Natural killer cell (primary cell): Measurements from ENCODE around the gene FZR1. TPM values are rescaled to one million over a fixed set of nuclear protein-coding genes. Genes with fewer than 3 reads are reported as not detected.
A peak's percentile ranks its signal among the peaks of the same experiment; 100 is the strongest.

Experiments
- ATAC-seq, 3 donors: fragments of 150-1000 bp in 2 of 3; fragments of 200-7000 bp in 1 of 3; cut with Tn5 transposase; 1 replicate in 1 of 3; 2 replicates in 2 of 3; pipeline ENCODE4 v1.10.0; 2021; ENCODE audit warnings: mild to moderate bottlenecking in 2 of 3, moderate library complexity in 2 of 3
- DNase-seq, 2 donors: peaks; one replicate each; pipeline versions ENCODE4 v3.0.0 to v3.0.0-alpha.2; 2013 to 2021; ENCODE audit warnings: mixed read lengths in 1 of 2
- H3K27ac ChIP-seq: one replicate; pipeline ENCODE4 v1.5.1; 2013; ENCODE audit warnings: mild to moderate bottlenecking, low read length
- H3K27me3 ChIP-seq: one replicate; pipeline ENCODE4 v1.6.1; 2013; ENCODE audit warnings: low read length; ENCODE audit not compliant: control insufficient read depth, insufficient read depth
- H3K36me3 ChIP-seq: one replicate; pipeline ENCODE4 v1.6.1; 2013; ENCODE audit warnings: low read length; ENCODE audit not compliant: control insufficient read depth, insufficient read depth
- H3K4me1 ChIP-seq: one replicate; pipeline ENCODE4 v1.6.1; 2013; ENCODE audit warnings: low read length; ENCODE audit not compliant: control insufficient read depth, insufficient read depth
- H3K4me3 ChIP-seq: one replicate; pipeline ENCODE4 v1.5.1; 2013; ENCODE audit warnings: low read length
- H3K9me3 ChIP-seq: one replicate; pipeline ENCODE4 v1.6.1; 2013; ENCODE audit warnings: low read length; ENCODE audit not compliant: control insufficient read depth, insufficient read depth
- H3K27ac Mint-ChIP-seq, 2 donors: one replicate each; pipeline ENCODE4 v1.8.0; 2022; ENCODE audit warnings: mild to moderate bottlenecking in 2 of 2, mixed read lengths in 2 of 2, moderate library complexity in 1 of 2
- H3K27me3 Mint-ChIP-seq, 2 donors: one replicate each; pipeline ENCODE4 v1.8.0; 2022; ENCODE audit warnings: low read depth in 2 of 2, mixed read lengths in 2 of 2
- H3K36me3 Mint-ChIP-seq: one replicate; pipeline ENCODE4 v1.8.0; 2022; ENCODE audit warnings: mixed read lengths
- H3K4me1 Mint-ChIP-seq, 2 donors: one replicate each; pipeline ENCODE4 v1.8.0; 2022; ENCODE audit warnings: mixed read lengths in 2 of 2
- H3K4me3 Mint-ChIP-seq: one replicate; pipeline ENCODE4 v1.8.0; 2022; ENCODE audit warnings: mild to moderate bottlenecking, moderate library complexity, mixed read lengths
- H3K9me3 Mint-ChIP-seq, 2 donors: one replicate each; pipeline ENCODE4 v1.8.0; 2022; ENCODE audit warnings: mixed read lengths in 2 of 2
- WGBS: methylation state at CpG from one replicate; pipeline ENCODE4 v1.1.7; 2013; ENCODE audit warnings: missing lambda C conversion rate; ENCODE audit not compliant: insufficient coverage; 5-methylcytosine and 5-hydroxymethylcytosine counted together
- intact Hi-C: fragments of 100-400 bp; cut with micrococcal nuclease; formaldehyde crosslinking; loops from one replicate; pipeline ENCODE4 v1.14.2; 2022
- total RNA-seq, 4 donors: library from RNA; stranded (reverse); fragments of 120-200 nt in 1 of 4; gene quantifications; one replicate each; pipeline versions ENCODE4 v1.2.3 to v1.2.4, GENCODE V29; 2013 to 2022
- TF ChIP-seq, protein P1 (sequence below): fragments of 200-600 bp; IDR thresholded peaks from one replicate; pipeline ENCODE4 v1.8.0; 2022; ENCODE audit warnings: antibody characterized with exemption

Gene FZR1
- total RNA-seq, 3 donors from 2014 or later (not counting 1 experiment from before 2014, with no cell fraction given), result 89.1 to 98.3 (median 91.4) TPM

- H3K27me3 Mint-ChIP-seq, result no peaks in the 10 kb centered on the region
- no peak overlapping the region for H3K27ac Mint-ChIP-seq
- peaks cover 44% of the 10 kb centered on the region for H3K4me1 ChIP-seq
- H3K36me3 Mint-ChIP-seq, result no peaks in the 10 kb centered on the region
- DNase-seq (no peak), ATAC-seq (no peak)
- no peaks in the 10 kb centered on the region for H3K9me3 Mint-ChIP-seq
- no peaks in the 10 kb centered on the region for H3K27me3 ChIP-seq
- WGBS, result 96% methylated on average over 34 of the region's 34 CpGs
- H3K9me3 ChIP-seq, result no peaks in the 10 kb centered on the region
- TF ChIP-seq, protein P1, sequence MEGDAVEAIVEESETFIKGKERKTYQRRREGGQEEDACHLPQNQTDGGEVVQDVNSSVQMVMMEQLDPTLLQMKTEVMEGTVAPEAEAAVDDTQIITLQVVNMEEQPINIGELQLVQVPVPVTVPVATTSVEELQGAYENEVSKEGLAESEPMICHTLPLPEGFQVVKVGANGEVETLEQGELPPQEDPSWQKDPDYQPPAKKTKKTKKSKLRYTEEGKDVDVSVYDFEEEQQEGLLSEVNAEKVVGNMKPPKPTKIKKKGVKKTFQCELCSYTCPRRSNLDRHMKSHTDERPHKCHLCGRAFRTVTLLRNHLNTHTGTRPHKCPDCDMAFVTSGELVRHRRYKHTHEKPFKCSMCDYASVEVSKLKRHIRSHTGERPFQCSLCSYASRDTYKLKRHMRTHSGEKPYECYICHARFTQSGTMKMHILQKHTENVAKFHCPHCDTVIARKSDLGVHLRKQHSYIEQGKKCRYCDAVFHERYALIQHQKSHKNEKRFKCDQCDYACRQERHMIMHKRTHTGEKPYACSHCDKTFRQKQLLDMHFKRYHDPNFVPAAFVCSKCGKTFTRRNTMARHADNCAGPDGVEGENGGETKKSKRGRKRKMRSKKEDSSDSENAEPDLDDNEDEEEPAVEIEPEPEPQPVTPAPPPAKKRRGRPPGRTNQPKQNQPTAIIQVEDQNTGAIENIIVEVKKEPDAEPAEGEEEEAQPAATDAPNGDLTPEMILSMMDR, result no peak
- peaks cover 10 to 27% of the 10 kb centered on the region in 2 donors for H3K4me1 Mint-ChIP-seq
- H3K4me3 Mint-ChIP-seq, result no peak overlapping the region
- H3K36me3 ChIP-seq, result peaks cover 14% of the 10 kb centered on the region
- H3K4me3 ChIP-seq, result no peak overlapping the region
- intact Hi-C loops, result no loop called here
- H3K27ac ChIP-seq, result no peak overlapping the region
These were observed 45.1 kb downstream of the FZR1 start for GRCh38 chr19:3550947-3551791.

- ATAC-seq (no peak), DNase-seq (no peak)
- Histone ChIP-seq H3K27me3 (no peaks in the 10 kb centered on the region), H3K4me3 (no peak overlapping the region), H3K36me3 (peaks cover 10% of the 10 kb centered on the region), H3K27ac (no peak overlapping the region), H3K9me3 (no peaks in the 10 kb centered on the region), H3K4me1 (peaks cover 50% of the 10 kb centered on the region)
- Mint-ChIP-seq H3K27ac (no peak overlapping the region), H3K4me3 (no peak overlapping the region), H3K36me3 (no peaks in the 10 kb centered on the region), H3K9me3 (no peaks in the 10 kb centered on the region), H3K4me1 (peaks cover 15 to 33% of the 10 kb centered on the region in 2 donors), H3K27me3 (no peaks in the 10 kb centered on the region)
- TF ChIP-seq, protein P1, result no peak
- intact Hi-C loops, result no loop called here
- WGBS, result 91% methylated on average over 9 of the region's 9 CpGs
These were observed 45.6 kb downstream of the FZR1 start for GRCh38 chr19:3551792-3552095.

- Mint-ChIP-seq H3K27ac (peak overlapping the region; percentile 76 to 98), H3K4me3 (peak overlapping the region; percentile 70), H3K36me3 (no peaks in the 10 kb centered on the region), H3K4me1 (peaks cover 21 to 42% of the 10 kb centered on the region in 2 donors), H3K9me3 (no peaks in the 10 kb centered on the region), H3K27me3 (no peaks in the 10 kb centered on the region)
- TF ChIP-seq, protein P1, result no peak
- intact Hi-C loops, result no loop called here
- 41% methylated on average over 21 of the region's 21 CpGs for WGBS
- peaks cover 54% of the 10 kb centered on the region for H3K4me1 ChIP-seq
- no peaks in the 10 kb centered on the region for H3K27me3 ChIP-seq
- no peak for ATAC-seq
- no peaks in the 10 kb centered on the region for H3K9me3 ChIP-seq
- peak overlapping the region; percentile 32 for H3K27ac ChIP-seq
- peak in 1 of 2 donors; percentile 83 for DNase-seq
- peaks cover 2% of the 10 kb centered on the region for H3K36me3 ChIP-seq
- no peak overlapping the region for H3K4me3 ChIP-seq
These were observed 48.4 kb downstream of the FZR1 start for GRCh38 chr19:3554254-3555083.
